ENCODE data around the gene WBP1.

GRCh38 chr2:74462786-74463105 lies 4.5 kb downstream of the WBP1 start:
- no peak for TF ChIP-seq TAF1 (IDR thresholded peaks at IDR 0.05; ENCODE audit: low read depth)
- TF ChIP-seq CREB1 (IDR thresholded peaks at IDR 0.05; ENCODE audit: low read depth): no peak
- no peak for TF ChIP-seq RAD21 (IDR thresholded peaks at IDR 0.05; ENCODE audit: low read depth)
- TF ChIP-seq, protein P1, sequence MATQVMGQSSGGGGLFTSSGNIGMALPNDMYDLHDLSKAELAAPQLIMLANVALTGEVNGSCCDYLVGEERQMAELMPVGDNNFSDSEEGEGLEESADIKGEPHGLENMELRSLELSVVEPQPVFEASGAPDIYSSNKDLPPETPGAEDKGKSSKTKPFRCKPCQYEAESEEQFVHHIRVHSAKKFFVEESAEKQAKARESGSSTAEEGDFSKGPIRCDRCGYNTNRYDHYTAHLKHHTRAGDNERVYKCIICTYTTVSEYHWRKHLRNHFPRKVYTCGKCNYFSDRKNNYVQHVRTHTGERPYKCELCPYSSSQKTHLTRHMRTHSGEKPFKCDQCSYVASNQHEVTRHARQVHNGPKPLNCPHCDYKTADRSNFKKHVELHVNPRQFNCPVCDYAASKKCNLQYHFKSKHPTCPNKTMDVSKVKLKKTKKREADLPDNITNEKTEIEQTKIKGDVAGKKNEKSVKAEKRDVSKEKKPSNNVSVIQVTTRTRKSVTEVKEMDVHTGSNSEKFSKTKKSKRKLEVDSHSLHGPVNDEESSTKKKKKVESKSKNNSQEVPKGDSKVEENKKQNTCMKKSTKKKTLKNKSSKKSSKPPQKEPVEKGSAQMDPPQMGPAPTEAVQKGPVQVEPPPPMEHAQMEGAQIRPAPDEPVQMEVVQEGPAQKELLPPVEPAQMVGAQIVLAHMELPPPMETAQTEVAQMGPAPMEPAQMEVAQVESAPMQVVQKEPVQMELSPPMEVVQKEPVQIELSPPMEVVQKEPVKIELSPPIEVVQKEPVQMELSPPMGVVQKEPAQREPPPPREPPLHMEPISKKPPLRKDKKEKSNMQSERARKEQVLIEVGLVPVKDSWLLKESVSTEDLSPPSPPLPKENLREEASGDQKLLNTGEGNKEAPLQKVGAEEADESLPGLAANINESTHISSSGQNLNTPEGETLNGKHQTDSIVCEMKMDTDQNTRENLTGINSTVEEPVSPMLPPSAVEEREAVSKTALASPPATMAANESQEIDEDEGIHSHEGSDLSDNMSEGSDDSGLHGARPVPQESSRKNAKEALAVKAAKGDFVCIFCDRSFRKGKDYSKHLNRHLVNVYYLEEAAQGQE (IDR thresholded peaks at IDR 0.05; ENCODE audit: low read depth): no peak
- no peak for TF ChIP-seq CEBPB (IDR thresholded peaks at IDR 0.05)
- no peak for TF ChIP-seq MAX (IDR thresholded peaks at IDR 0.05)
- TF ChIP-seq EP300 (IDR thresholded peaks at IDR 0.05; ENCODE audit: borderline replicate concordance): no peak
- no peak for TF ChIP-seq NFIC (IDR thresholded peaks at IDR 0.05)
- no peak for TF ChIP-seq YY1 (IDR thresholded peaks at IDR 0.05; ENCODE audit: low read depth)
- TF ChIP-seq USF1 (IDR thresholded peaks at IDR 0.05): no peak
- TF ChIP-seq EGR1 (IDR thresholded peaks at IDR 0.05): no peak
- no peak for TF ChIP-seq TEAD4 (IDR thresholded peaks at IDR 0.05)
- TF ChIP-seq TCF12 (IDR thresholded peaks at IDR 0.05; ENCODE audit: low read depth): no peak
- TF ChIP-seq ZBTB7A (IDR thresholded peaks at IDR 0.05; ENCODE audit: low read depth): no peak
